ENCODE results near the gene TP63.

The TP63 gene

DNA sequence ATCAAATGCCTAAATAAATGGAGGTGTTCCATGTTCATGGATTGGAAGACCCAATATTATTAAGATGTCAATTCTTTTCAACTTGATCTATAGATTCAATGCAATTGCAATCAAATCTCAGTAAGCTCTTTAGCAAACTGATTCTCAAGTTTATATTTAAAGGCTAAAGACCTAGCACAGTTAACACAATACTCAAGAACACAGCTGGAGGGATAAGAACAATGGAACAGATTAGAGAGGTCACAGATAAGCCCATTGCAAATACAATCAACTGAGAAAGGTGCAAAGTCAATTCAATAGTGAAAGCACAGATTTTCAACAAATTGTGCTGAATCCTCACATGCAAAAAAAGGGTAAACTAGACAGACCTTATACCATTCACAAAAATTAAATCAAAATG is 290.6 kb downstream of the TP63 start:
- Histone ChIP-seq H3K4me2 (ENCODE audit: low read length) (no peak overlapping the region), H3K36me3 (ENCODE audit: insufficient read depth, low read length) (no peaks in the 10 kb centered on the region), H3K79me2 (ENCODE audit: insufficient read depth, low read length) (no peaks in the 10 kb centered on the region), H3K4me3 (ENCODE audit: low read depth, low read length, poor library complexity, severe bottlenecking) (no peak overlapping the region), H3K9me3 (ENCODE audit: low read length) (no peaks in the 10 kb centered on the region), H2AFZ (ENCODE audit: low read length) (no peak overlapping the region), H3K4me1 (ENCODE audit: insufficient read depth, low read length, severe bottlenecking) (no peaks in the 10 kb centered on the region), H3K9ac (ENCODE audit: low read length) (no peak overlapping the region), H3K27me3 (ENCODE audit: insufficient read depth, low read length) (no peaks in the 10 kb centered on the region), H4K20me1 (ENCODE audit: insufficient read depth, low read length) (no peaks in the 10 kb centered on the region), H3K9me2 (ENCODE audit: low read depth, low read length) (no peaks in the 10 kb centered on the region; the same call in 1 of the 2 replicates), H3K27ac (ENCODE audit: low read depth, low read length, poor library complexity, severe bottlenecking) (no peak overlapping the region), H3F3A (ENCODE audit: insufficient read depth, low read length) (no peaks in the 10 kb centered on the region)
- no peak for TF ChIP-seq EZH2 (IDR thresholded peaks at IDR 0.05; ENCODE audit: borderline replicate concordance, low read length)
- TF ChIP-seq, protein P1, sequence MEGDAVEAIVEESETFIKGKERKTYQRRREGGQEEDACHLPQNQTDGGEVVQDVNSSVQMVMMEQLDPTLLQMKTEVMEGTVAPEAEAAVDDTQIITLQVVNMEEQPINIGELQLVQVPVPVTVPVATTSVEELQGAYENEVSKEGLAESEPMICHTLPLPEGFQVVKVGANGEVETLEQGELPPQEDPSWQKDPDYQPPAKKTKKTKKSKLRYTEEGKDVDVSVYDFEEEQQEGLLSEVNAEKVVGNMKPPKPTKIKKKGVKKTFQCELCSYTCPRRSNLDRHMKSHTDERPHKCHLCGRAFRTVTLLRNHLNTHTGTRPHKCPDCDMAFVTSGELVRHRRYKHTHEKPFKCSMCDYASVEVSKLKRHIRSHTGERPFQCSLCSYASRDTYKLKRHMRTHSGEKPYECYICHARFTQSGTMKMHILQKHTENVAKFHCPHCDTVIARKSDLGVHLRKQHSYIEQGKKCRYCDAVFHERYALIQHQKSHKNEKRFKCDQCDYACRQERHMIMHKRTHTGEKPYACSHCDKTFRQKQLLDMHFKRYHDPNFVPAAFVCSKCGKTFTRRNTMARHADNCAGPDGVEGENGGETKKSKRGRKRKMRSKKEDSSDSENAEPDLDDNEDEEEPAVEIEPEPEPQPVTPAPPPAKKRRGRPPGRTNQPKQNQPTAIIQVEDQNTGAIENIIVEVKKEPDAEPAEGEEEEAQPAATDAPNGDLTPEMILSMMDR (IDR thresholded peaks at IDR 0.05; ENCODE audit: low read length): no peak

- Histone ChIP-seq H3K4me1 (ENCODE audit: insufficient read depth, low read length, severe bottlenecking) (no peaks in the 10 kb centered on the region), H3K9me2 (ENCODE audit: low read depth, low read length) (no peaks in the 10 kb centered on the region; the same call in 1 of the 2 replicates), H3K27ac (ENCODE audit: low read depth, low read length, poor library complexity, severe bottlenecking) (no peak overlapping the region), H3K4me3 (ENCODE audit: low read depth, low read length, poor library complexity, severe bottlenecking) (no peak overlapping the region), H4K20me1 (ENCODE audit: insufficient read depth, low read length) (no peaks in the 10 kb centered on the region), H3F3A (ENCODE audit: insufficient read depth, low read length) (no peaks in the 10 kb centered on the region), H3K36me3 (ENCODE audit: insufficient read depth, low read length) (no peaks in the 10 kb centered on the region), H2AFZ (ENCODE audit: low read length) (no peak overlapping the region), H3K27me3 (ENCODE audit: insufficient read depth, low read length) (no peaks in the 10 kb centered on the region), H3K4me2 (ENCODE audit: low read length) (no peak overlapping the region), H3K9me3 (ENCODE audit: low read length) (no peaks in the 10 kb centered on the region), H3K9ac (ENCODE audit: low read length) (no peak overlapping the region), H3K79me2 (ENCODE audit: insufficient read depth, low read length) (no peaks in the 10 kb centered on the region)
- TF ChIP-seq EZH2 (IDR thresholded peaks at IDR 0.05; ENCODE audit: borderline replicate concordance, low read length): no peak
- TF ChIP-seq, protein P1 (IDR thresholded peaks at IDR 0.05; ENCODE audit: low read length): no peak
Observed at GRCh38 chr3:189927975-189928895, 297.0 kb downstream of the TP63 start.

DNA sequence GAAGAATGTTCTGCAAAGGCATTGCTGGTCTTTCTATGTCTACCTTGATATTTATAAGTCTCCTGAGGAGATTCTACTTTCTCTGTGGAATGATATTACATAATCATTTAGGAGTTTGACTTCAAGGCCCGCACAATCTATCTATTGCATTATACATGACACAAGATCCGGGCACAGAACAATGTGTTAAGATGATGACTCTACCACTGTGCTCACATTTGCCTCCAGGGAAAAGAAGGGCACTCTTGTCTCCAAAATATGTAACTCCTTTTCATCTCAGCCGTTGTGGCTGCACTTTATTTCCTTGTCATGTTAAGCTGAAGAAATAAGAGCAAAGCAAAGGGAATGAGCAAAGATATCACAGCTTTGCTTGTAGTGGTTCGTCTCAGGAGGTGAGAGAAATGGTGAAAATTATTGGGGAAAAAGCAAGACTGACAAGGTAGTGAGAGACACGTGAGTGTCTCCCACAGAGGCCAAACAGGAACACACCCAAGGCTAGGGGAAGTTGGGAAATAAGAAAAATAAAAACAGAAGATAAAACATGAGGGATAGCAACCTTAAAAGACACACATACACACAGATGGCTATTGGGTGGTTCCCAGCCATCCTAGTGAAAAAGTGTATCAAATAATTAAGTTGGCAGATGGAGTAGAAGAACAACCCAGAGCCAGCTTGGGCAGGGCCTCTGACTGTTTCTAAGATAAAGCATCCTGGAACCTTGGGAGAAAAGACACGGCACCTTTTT is 305.2 kb downstream of the TP63 start:
- H3K27me3 ChIP-seq (ENCODE audit: insufficient read depth, low read length): no peaks in the 10 kb centered on the region
- H3K9me3 ChIP-seq (ENCODE audit: low read length): no peaks in the 10 kb centered on the region
- no peaks in the 10 kb centered on the region for H3K79me2 ChIP-seq (ENCODE audit: insufficient read depth, low read length)
- H3K4me1 ChIP-seq (ENCODE audit: insufficient read depth, low read length, severe bottlenecking): no peaks in the 10 kb centered on the region
- no peak overlapping the region for H3K27ac ChIP-seq (ENCODE audit: low read depth, low read length, poor library complexity, severe bottlenecking)
- H3K9ac ChIP-seq (ENCODE audit: low read length): no peak overlapping the region
- no peak overlapping the region for H2AFZ ChIP-seq (ENCODE audit: low read length)
- no peak overlapping the region for H3K4me2 ChIP-seq (ENCODE audit: low read length)
- H3K9me2 ChIP-seq (ENCODE audit: low read depth, low read length): no peaks in the 10 kb centered on the region
- H3K36me3 ChIP-seq (ENCODE audit: insufficient read depth, low read length): no peaks in the 10 kb centered on the region
- no peaks in the 10 kb centered on the region for H3F3A ChIP-seq (ENCODE audit: insufficient read depth, low read length)
- H4K20me1 ChIP-seq (ENCODE audit: insufficient read depth, low read length): no peaks in the 10 kb centered on the region
- no peak overlapping the region for H3K4me3 ChIP-seq (ENCODE audit: low read depth, low read length, poor library complexity, severe bottlenecking)
- no peak for TF ChIP-seq EZH2 (IDR thresholded peaks at IDR 0.05; ENCODE audit: borderline replicate concordance, low read length)
- TF ChIP-seq, protein P1 (IDR thresholded peaks at IDR 0.05; ENCODE audit: low read length): no peak
